NCI-H82 treated with DMSO at 0.1 percent for 48 hours (cell line): ENCODE measurements around the gene GINS1.
A peak's percentile ranks its signal among the peaks of the same experiment; 100 is the strongest.

Source experiments
- DNase-seq: peaks from one replicate; lab custom pipeline; 2025; ENCODE audit not compliant: unreplicated experiment; lab: John Stamatoyannopoulos, UW

Gene GINS1

GRCh38 chr20:25407311-25408169 is at the start of gene GINS1:
GINS1 (plus strand) TSS chr20:25407673; CDS start chr20:25407821, 148 bp downstream.
- peak; percentile 83 for DNase-seq

- no peak for DNase-seq
These were observed 46.7 kb upstream of the GINS1 start for GRCh38 chr20:25360631-25361286.

GRCh38 chr20:25361287-25361683 is 46.2 kb upstream of the GINS1 start:
- no peak for DNase-seq

GRCh38 chr20:25364180-25364788 is 43.2 kb upstream of the GINS1 start:
- no peak for DNase-seq

GRCh38 chr20:25364879-25365699 is 42.4 kb upstream of the GINS1 start:
- DNase-seq = no peak

GRCh38 chr20:25368526-25368925 is 38.9 kb upstream of the GINS1 start:
- no peak for DNase-seq

- no peak for DNase-seq
These were observed 38.5 kb upstream of the GINS1 start for GRCh38 chr20:25368976-25369375.

GRCh38 chr20:25369529-25369928 is 37.9 kb upstream of the GINS1 start:
- no peak for DNase-seq

GRCh38 chr20:25369971-25370370 is 37.5 kb upstream of the GINS1 start:
- no peak for DNase-seq

GRCh38 chr20:25372584-25373336 is 34.7 kb upstream of the GINS1 start:
- DNase-seq = no peak

GRCh38 chr20:25374842-25375241 is 32.6 kb upstream of the GINS1 start:
- no peak for DNase-seq

GRCh38 chr20:25376236-25376635 is 31.2 kb upstream of the GINS1 start:
- DNase-seq = no peak

GRCh38 chr20:25376886-25377285 is 30.6 kb upstream of the GINS1 start:
- no peak for DNase-seq

- no peak for DNase-seq
These were observed 29.1 kb upstream of the GINS1 start for GRCh38 chr20:25378189-25378883.

- DNase-seq = no peak
These were observed 28.4 kb upstream of the GINS1 start for GRCh38 chr20:25378884-25379733.

- no peak for DNase-seq
These were observed 26.4 kb upstream of the GINS1 start for GRCh38 chr20:25380945-25381614.

- no peak for DNase-seq
These were observed 24.6 kb upstream of the GINS1 start for GRCh38 chr20:25382704-25383370.

GRCh38 chr20:25389401-25389857 is 18.0 kb upstream of the GINS1 start:
- DNase-seq = no peak
